Activated T-cell treated with anti-CD3 and anti-CD28 coated beads for 48 hours (primary cell): ENCODE data around the gene GLCCI1.
"Not testable (repeated sequence)": the region's sequence is repeated elsewhere in the genome, so short reads cannot be mapped to it uniquely, and the experiment has no call there.

Experiments used
- DNase-seq: peaks from one replicate; pipeline ENCODE4 v3.0.0-alpha.2; 2020; ENCODE audit warnings: low read depth

GLCCI1 gene

GRCh38 chr7:8094164-8095140 lies 125.9 kb downstream of the GLCCI1 start:
- no peak for DNase-seq

- not testable (repeated sequence) for DNase-seq
Observed at GRCh38 chr7:8101292-8101691, 132.7 kb downstream of the GLCCI1 start.

GRCh38 chr7:8103282-8103681 lies 134.7 kb downstream of the GLCCI1 start:
- no peak for DNase-seq

GRCh38 chr7:8105449-8106095 lies 137.0 kb downstream of the GLCCI1 start:
- no peak for DNase-seq

- DNase-seq: no peak
Observed at GRCh38 chr7:8109196-8110022, 140.8 kb downstream of the GLCCI1 start.

GRCh38 chr7:8111282-8111960 lies 142.8 kb downstream of the GLCCI1 start:
- no peak for DNase-seq

GRCh38 chr7:8112685-8113084 lies 144.1 kb downstream of the GLCCI1 start:
- no peak for DNase-seq

GRCh38 chr7:8113184-8113583 lies 144.6 kb downstream of the GLCCI1 start:
- DNase-seq: no peak

- no peak for DNase-seq
Observed at GRCh38 chr7:8114175-8114574, 145.6 kb downstream of the GLCCI1 start.

GRCh38 chr7:8115547-8116402 lies 147.2 kb downstream of the GLCCI1 start:
- DNase-seq: no peak

GRCh38 chr7:8117195-8117594 lies 148.6 kb downstream of the GLCCI1 start:
- DNase-seq: no peak

GRCh38 chr7:8119262-8119661 lies 150.7 kb downstream of the GLCCI1 start:
- no peak for DNase-seq

GRCh38 chr7:8120390-8121058 lies 151.9 kb downstream of the GLCCI1 start:
- no peak for DNase-seq

- DNase-seq: no peak
Observed at GRCh38 chr7:8121243-8121642, 152.6 kb downstream of the GLCCI1 start.

GRCh38 chr7:8125680-8126444 lies 157.3 kb downstream of the GLCCI1 start:
- peak; percentile 68 for DNase-seq

GRCh38 chr7:8126601-8127167 lies 158.1 kb downstream of the GLCCI1 start:
- DNase-seq: no peak

GRCh38 chr7:8128449-8129317 lies 160.1 kb downstream of the GLCCI1 start:
- DNase-seq: no peak

- DNase-seq: no peak
Observed at GRCh38 chr7:8129318-8129659, 160.7 kb downstream of the GLCCI1 start.
